IMR-90 (cell line): Measurements from ENCODE around the gene FRMD4B.

Source experiments
- CEBPB ChIP-seq: IDR thresholded peaks from 2 replicates; pipeline ENCODE4 v1.6.1; 2012; ENCODE audit warnings: low read depth, low read length, improper control_type of control experiment
- CTCF ChIP-seq: conservative IDR thresholded peaks from 2 replicates; pipeline ENCODE4 v1.5.1; 2012; ENCODE audit warnings: mild to moderate bottlenecking, low read depth, low read length, improper control_type of control experiment
- FOS ChIP-seq: fragments of 150-350 bp; IDR thresholded peaks from 2 replicates; pipeline ENCODE4 v1.6.1; 2016; ENCODE audit warnings: low read depth, low read length
- MAFK ChIP-seq: IDR thresholded peaks from 2 replicates; pipeline ENCODE4 v1.6.1; 2012; ENCODE audit warnings: low read depth, low read length, improper control_type of control experiment

- no peak for TF ChIP-seq CTCF
- no peak for TF ChIP-seq MAFK
- no peak for TF ChIP-seq CEBPB
- TF ChIP-seq FOS, result no peak
Observed at GRCh38 chr3:69214241-69214640, 171.6 kb downstream of the FRMD4B start.
